H1 (cell line): ENCODE data around the gene AP3S1. TPM values are rescaled to one million over a fixed set of nuclear protein-coding genes. Genes with fewer than 3 reads are reported as not detected.

Experiments
- CTCF ChIA-PET: fragments of 300-600 bp; sonication (Branson Sonifier 250); formaldehyde crosslinking; loops from one replicate; lab custom pipeline; 2021; ENCODE audit not compliant: partially characterized antibody; lab: Charles Lee
- POLR2A ChIA-PET: fragments of 300-600 bp; sonication (Branson Sonifier 250); formaldehyde crosslinking; loops from one replicate; lab custom pipeline; 2021; ENCODE audit warnings: inconsistent platforms; ENCODE audit not compliant: partially characterized antibody; lab: Charles Lee
- DNase-seq, 2 experiments: peaks; one replicate each; pipeline versions ENCODE4 v3.0.0 to v3.0.0-alpha.2; 2010 to 2022; ENCODE audit warnings: low spot score in 2 of 2, low read depth in 1 of 2, mixed read lengths in 1 of 2
- FAIRE-seq: peaks from 2 replicates; lab custom pipeline; 2011; peaks lifted over from hg19 to GRCh38; lab: Jason Lieb, UNC
- H2AFZ ChIP-seq: 2 replicates; pipeline ENCODE4 v1.8.1; 2012; ENCODE audit warnings: low read length, inconsistent platforms
- H2AK5ac ChIP-seq: 2 replicates; pipeline ENCODE4 v1.6.1; 2013; ENCODE audit warnings: low read depth, low read length
- H2BK120ac ChIP-seq: replicated peaks from 2 replicates; pipeline ENCODE3; 2013; ENCODE audit warnings: low read depth, low read length, inconsistent platforms
- H2BK12ac ChIP-seq: 2 replicates; pipeline ENCODE4 v1.6.1; 2013; ENCODE audit warnings: low read depth, low read length
- H2BK15ac ChIP-seq: 2 replicates; pipeline ENCODE4 v1.6.1; 2013; ENCODE audit warnings: low read length
- H2BK20ac ChIP-seq: 2 replicates; pipeline ENCODE4 v1.6.1; 2013; ENCODE audit warnings: low read length
- H2BK5ac ChIP-seq: 2 replicates; pipeline ENCODE4 v1.6.1; 2013; ENCODE audit warnings: low read depth, low read length
- H3K14ac ChIP-seq: 2 replicates; pipeline ENCODE4 v1.6.1; 2013; ENCODE audit warnings: inconsistent platforms; ENCODE audit not compliant: insufficient read length
- H3K18ac ChIP-seq: 2 replicates; pipeline ENCODE4 v1.6.1; 2013; ENCODE audit warnings: low read length; ENCODE audit errors: extremely low read depth
- H3K23ac ChIP-seq: 2 replicates; pipeline ENCODE4 v1.6.1; 2013; ENCODE audit warnings: inconsistent platforms; ENCODE audit not compliant: insufficient read length
- H3K23me2 ChIP-seq: 2 replicates; pipeline ENCODE4 v1.6.1; 2013; ENCODE audit warnings: low read depth, low read length
- H3K27ac ChIP-seq: 2 replicates; pipeline ENCODE4 v1.6.1; 2011; ENCODE audit warnings: low read depth, low read length, inconsistent platforms
- H3K27me3 ChIP-seq, 4 experiments: replicated peaks in 1 of 4; 1 replicate in 1 of 4; 2 replicates in 3 of 4; pipeline versions ENCODE4 v1.6.1 to v1.8.1; 2011 to 2013; ENCODE audit warnings: low read length in 3 of 4, mild to moderate bottlenecking in 3 of 4, inconsistent platforms in 2 of 4, mixed read lengths in 2 of 4, moderate library complexity in 1 of 4; ENCODE audit not compliant: control insufficient read depth in 3 of 4, insufficient read depth in 3 of 4; ENCODE audit errors: extremely low read depth in 1 of 4
- H3K36me3 ChIP-seq, 4 experiments: 2 replicates each; pipeline versions ENCODE4 v1.6.1 to v1.8.1; 2011 to 2013; ENCODE audit warnings: mild to moderate bottlenecking in 4 of 4, low read length in 3 of 4, moderate library complexity in 2 of 4, control low read depth in 1 of 4, inconsistent platforms in 1 of 4; ENCODE audit not compliant: insufficient read depth in 4 of 4, control insufficient read depth in 2 of 4
- H3K4ac ChIP-seq: replicated peaks from 2 replicates; pipeline ENCODE3; 2013; ENCODE audit warnings: low read length, low read depth, mixed read lengths, inconsistent platforms; ENCODE audit not compliant: insufficient read length
- H3K4me1 ChIP-seq, 4 experiments: replicated peaks in 1 of 4; 1 replicate in 1 of 4; 2 replicates in 3 of 4; pipeline versions ENCODE4 v1.6.1 to v1.8.1; 2011 to 2013; ENCODE audit warnings: low read length in 3 of 4, inconsistent platforms in 2 of 4, mixed read lengths in 1 of 4; ENCODE audit not compliant: insufficient read depth in 4 of 4, control insufficient read depth in 3 of 4
- H3K4me2 ChIP-seq, 2 experiments: 2 replicates each; pipeline versions ENCODE4 v1.6.1 to v1.8.1; 2011 to 2013; ENCODE audit warnings: low read depth in 2 of 2, low read length in 2 of 2, control low read depth in 1 of 2, inconsistent platforms in 1 of 2, mild to moderate bottlenecking in 1 of 2; ENCODE audit not compliant: insufficient read depth in 1 of 2
- H3K4me3 ChIP-seq, 4 experiments: fragments of 200-600, 300-600 bp in 1 of 4; sonication (generic), shearing (Covaris generic), sonication (Bioruptor Twin) in 1 of 4; 2 replicates each; pipeline versions ENCODE4 v1.5.1 to v1.8.1; 2011 to 2016; ENCODE audit warnings: low read length in 4 of 4, low read depth in 3 of 4, control low read depth in 2 of 4, inconsistent platforms in 2 of 4, mild to moderate bottlenecking in 2 of 4, mixed read lengths in 1 of 4, moderate library complexity in 1 of 4; ENCODE audit not compliant: insufficient read depth in 2 of 4; ENCODE audit errors: extremely low read depth in 1 of 4
- H3K56ac ChIP-seq: replicated peaks from 2 replicates; pipeline ENCODE3; 2013; ENCODE audit warnings: low read depth, mild to moderate bottlenecking, mixed read lengths, low read length, inconsistent platforms; ENCODE audit not compliant: insufficient read length
- H3K79me1 ChIP-seq: 2 replicates; pipeline ENCODE4 v1.6.1; 2013; ENCODE audit warnings: low read depth, low read length, control low read depth
- H3K79me2 ChIP-seq, 2 experiments: 2 replicates each; pipeline versions ENCODE4 v1.6.1 to v1.8.1; 2012 to 2013; ENCODE audit warnings: low read length in 2 of 2, mild to moderate bottlenecking in 2 of 2, inconsistent platforms in 1 of 2; ENCODE audit not compliant: insufficient read depth in 2 of 2, control insufficient read depth in 1 of 2
- H3K9ac ChIP-seq, 4 experiments: replicated peaks in 1 of 4; 1 replicate in 1 of 4; 2 replicates in 3 of 4; pipeline versions ENCODE4 v1.6.1 to v1.8.1; 2011 to 2013; ENCODE audit warnings: low read depth in 3 of 4, low read length in 3 of 4, control low read depth in 2 of 4, mild to moderate bottlenecking in 2 of 4, moderate library complexity in 2 of 4, inconsistent platforms in 1 of 4; ENCODE audit errors: extremely low read depth in 1 of 4
- H3K9me3 ChIP-seq, 2 experiments: 2 replicates each; pipeline versions ENCODE4 v1.6.1 to v1.8.1; 2012 to 2013; ENCODE audit warnings: mild to moderate bottlenecking in 2 of 2, moderate library complexity in 2 of 2, control low read depth in 1 of 2, inconsistent platforms in 1 of 2, low read depth in 1 of 2, low read length in 1 of 2, mixed read lengths in 1 of 2; ENCODE audit not compliant: insufficient read depth in 2 of 2
- H4K20me1 ChIP-seq, 2 experiments: replicated peaks in 1 of 2; 2 replicates each; pipeline versions ENCODE3 to v1.8.1; 2011 to 2013; ENCODE audit warnings: inconsistent platforms in 2 of 2, low read length in 2 of 2, mild to moderate bottlenecking in 1 of 2; ENCODE audit not compliant: insufficient read depth in 2 of 2, control insufficient read depth in 1 of 2
- H4K5ac ChIP-seq: 2 replicates; pipeline ENCODE4 v1.6.1; 2013; ENCODE audit warnings: low read length, low read depth, mixed read lengths, inconsistent platforms; ENCODE audit not compliant: insufficient read length
- H4K8ac ChIP-seq: 2 replicates; pipeline ENCODE4 v1.8.0; 2013; ENCODE audit warnings: mild to moderate bottlenecking, moderate library complexity, low read length, inconsistent platforms; ENCODE audit not compliant: insufficient read depth; ENCODE audit errors: extremely low read depth
- H4K91ac ChIP-seq: replicated peaks from 2 replicates; pipeline ENCODE3; 2013; ENCODE audit warnings: low read length, mixed read lengths, inconsistent platforms; ENCODE audit not compliant: insufficient read length
- EGR1 ChIP-seq: IDR thresholded peaks from 2 replicates; pipeline ENCODE4 v1.6.1; 2011; ENCODE audit warnings: low read depth, low read length, borderline replicate concordance
- RAD21 ChIP-seq, 2 experiments: IDR thresholded peaks in 1 of 2; conservative IDR thresholded peaks in 1 of 2; 2 replicates each; pipeline ENCODE4 v1.6.1; 2011; ENCODE audit warnings: low read depth in 2 of 2, low read length in 2 of 2, improper control_type of control experiment in 1 of 2, inconsistent platforms in 1 of 2, mild to moderate bottlenecking in 1 of 2, moderate library complexity in 1 of 2
- WGBS, 2 experiments: shearing (Covaris generic) in 1 of 2; methylation state at CpG; one replicate each; pipeline versions ENCODE4 v1.1.6 to v1.1.7; 2013 to 2015; ENCODE audit warnings: low lambda C conversion rate in 2 of 2, mixed read lengths in 2 of 2, inconsistent platforms in 1 of 2, low coverage in 1 of 2, missing lambda C conversion rate in 1 of 2; ENCODE audit not compliant: insufficient replicate concordance in 2 of 2, insufficient coverage in 1 of 2, insufficient read length in 1 of 2; ENCODE audit errors: extremely low coverage in 1 of 2, missing lambda C conversion rate in 1 of 2; 5-methylcytosine and 5-hydroxymethylcytosine counted together
- polyA plus RNA-seq, 7 experiments: library from polyadenylated mRNA; depleted of rRNA in 3 of 7; stranded (reverse) in 5 of 7; unstranded in 2 of 7; fragments of >200 nt in 5 of 7; fragments of 200-250 nt in 2 of 7; gene quantifications; 1 replicate in 5 of 7; 2 replicates in 1 of 7; 4 replicates in 1 of 7; pipeline versions ENCODE4 v1.2.1 to v1.2.3, GENCODE V29; 2011 to 2013; ENCODE audit warnings: missing spikeins in 2 of 7, mixed read lengths in 2 of 7
- total RNA-seq: library from RNA; stranded (reverse); fragmentation: NEBNext Ultra II Directional; extraction: Animal tissue kit (Norgen Biotek cat#: 25700); gene quantifications from 2 replicates; pipeline ENCODE4 v1.2.1, GENCODE V29; 2021
- TF ChIP-seq, protein P1 (sequence below): IDR thresholded peaks from 2 replicates; pipeline ENCODE4 v1.6.1; 2012; ENCODE audit warnings: inconsistent platforms
- TF ChIP-seq, protein P2 (sequence below): IDR thresholded peaks from 2 replicates; pipeline ENCODE4 v1.6.1; 2012; ENCODE audit warnings: inconsistent platforms

Gene AP3S1
- total and polyA plus RNA-seq, 2 of the 8 experiments (the other 6 are each of a cell fraction or from before 2014, with no cell fraction given) = 26.6 to 72.7 TPM

DNA sequence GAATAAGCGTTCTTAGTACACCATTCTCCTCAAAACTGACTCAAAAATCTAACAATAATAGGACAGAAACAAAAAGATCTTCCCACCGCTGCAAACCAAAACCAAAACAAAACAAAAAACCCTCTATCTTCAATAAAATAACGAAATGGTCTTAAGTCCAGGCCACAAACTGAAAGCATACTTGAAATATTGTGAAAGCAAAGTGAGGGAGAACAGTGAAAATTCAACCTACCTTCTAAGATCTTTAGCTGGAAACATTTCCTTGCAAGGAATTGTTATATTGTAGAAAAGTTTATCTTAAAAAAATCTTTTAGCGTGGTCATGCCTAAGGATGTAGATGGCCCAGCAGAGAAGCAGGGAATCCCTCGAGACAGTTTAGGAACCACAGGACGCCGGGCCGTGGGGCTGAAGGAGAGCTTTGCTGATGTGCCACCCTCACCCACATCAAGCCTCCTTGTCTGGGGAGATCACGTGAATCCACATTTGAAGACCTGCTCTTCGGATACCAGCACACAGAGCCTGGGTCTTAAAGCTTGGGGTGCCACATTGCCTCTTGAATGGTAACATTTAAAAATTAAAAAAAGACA is 92.7 kb downstream of the AP3S1 start:
- no peak overlapping the region for H3K4me3 ChIP-seq
- H2BK120ac ChIP-seq = no peak overlapping the region
- no peak overlapping the region for H2AFZ ChIP-seq
- H2BK12ac ChIP-seq = no peak overlapping the region
- H3K9ac ChIP-seq = no peak overlapping the region
- H2BK15ac ChIP-seq = no peak overlapping the region
- CTCF ChIA-PET = no interaction called here
- peaks cover 0 to 3% (median 1%) of the 10 kb centered on the region in 4 experiments; a peak in 2 of 7 replicates for H3K4me1 ChIP-seq
- H3K23ac ChIP-seq = no peak overlapping the region
- H3K56ac ChIP-seq = no peak overlapping the region
- no peaks in the 10 kb centered on the region; the same call in 1 of the 2 replicates for H3K23me2 ChIP-seq
- DNase-seq (no peak), FAIRE-seq (no peak)
- H2BK5ac ChIP-seq = no peak overlapping the region
- no peak overlapping the region for H4K91ac ChIP-seq
- no peaks in the 10 kb centered on the region for H3K9me3 ChIP-seq
- no peak overlapping the region; the same call in 1 of the 2 replicates for H4K8ac ChIP-seq
- H3K18ac ChIP-seq = no peak overlapping the region
- no peak overlapping the region for H3K14ac ChIP-seq
- POLR2A ChIA-PET = no interaction called here
- H3K36me3 ChIP-seq = no peaks in the 10 kb centered on the region
- TF ChIP-seq, protein P1, sequence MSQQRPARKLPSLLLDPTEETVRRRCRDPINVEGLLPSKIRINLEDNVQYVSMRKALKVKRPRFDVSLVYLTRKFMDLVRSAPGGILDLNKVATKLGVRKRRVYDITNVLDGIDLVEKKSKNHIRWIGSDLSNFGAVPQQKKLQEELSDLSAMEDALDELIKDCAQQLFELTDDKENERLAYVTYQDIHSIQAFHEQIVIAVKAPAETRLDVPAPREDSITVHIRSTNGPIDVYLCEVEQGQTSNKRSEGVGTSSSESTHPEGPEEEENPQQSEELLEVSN = no peak
- TF ChIP-seq RAD21 (IDR thresholded peaks at IDR 0.05 in 1 of 2, conservative IDR thresholded peaks at IDR 0.05 in 1 of 2; ENCODE audit: low read depth in 2 of 2, low read length in 2 of 2) (no peak), EGR1 (no peak)
- TF ChIP-seq, protein P2, sequence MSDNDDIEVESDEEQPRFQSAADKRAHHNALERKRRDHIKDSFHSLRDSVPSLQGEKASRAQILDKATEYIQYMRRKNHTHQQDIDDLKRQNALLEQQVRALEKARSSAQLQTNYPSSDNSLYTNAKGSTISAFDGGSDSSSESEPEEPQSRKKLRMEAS = no peak
- no peak overlapping the region for H3K4ac ChIP-seq
- no peak overlapping the region for H3K4me2 ChIP-seq
- H3K79me2 ChIP-seq = no peaks in the 10 kb centered on the region
- no peaks in the 10 kb centered on the region for H3K79me1 ChIP-seq
- no peaks in the 10 kb centered on the region for H4K20me1 ChIP-seq
- WGBS, 2 experiments = 88% methylated on average over 10 of the region's 10 CpGs; no CpG with 5 or more reads in 1 of the 2 experiments
- no peak overlapping the region for H4K5ac ChIP-seq
- H3K27me3 ChIP-seq = no peaks in the 10 kb centered on the region
- no peak overlapping the region for H2AK5ac ChIP-seq
- H2BK20ac ChIP-seq = no peak overlapping the region
- no peak overlapping the region for H3K27ac ChIP-seq
